Measurements from ENCODE around the gene HUWE1. TPM values are rescaled to one million over a fixed set of nuclear protein-coding genes. Genes with fewer than 3 reads are reported as not detected.

HUWE1 gene
- polyA plus RNA-seq, 2 donors = 30.4 to 34.9 TPM

DNA sequence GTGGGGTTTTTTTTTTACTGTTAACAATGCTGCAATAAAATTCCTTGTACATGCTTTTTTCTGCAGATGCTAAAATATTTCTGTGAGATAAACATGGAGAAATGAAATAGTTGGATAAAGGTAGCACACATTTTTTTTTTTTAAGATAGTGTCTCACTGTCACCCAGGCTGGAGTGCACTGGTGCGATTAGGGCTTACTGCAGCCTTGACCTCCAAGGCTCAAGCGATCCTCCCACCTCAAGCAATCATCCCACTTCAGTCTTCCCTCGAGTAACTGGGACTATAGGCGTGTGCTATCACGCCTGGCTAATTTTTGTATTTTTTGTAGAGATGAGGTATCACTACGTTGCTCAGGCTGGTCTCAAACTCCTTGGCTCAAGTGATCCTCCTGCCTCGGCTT is 1.8 kb upstream of the HUWE1 start:
- Histone ChIP-seq H3K9me3 (ENCODE audit: control insufficient read depth in 2 of 2, insufficient read depth in 1 of 2, low read depth in 1 of 2, low read length in 1 of 2) (peaks cover 0 to 2% of the 10 kb centered on the region in 2 donors), H3K4me1 (ENCODE audit: control insufficient read depth in 2 of 2, insufficient read depth in 2 of 2, low read length in 1 of 2) (no peaks in the 10 kb centered on the region)
- 79 to 81% methylated on average over 7 of the region's 7 CpGs for WGBS, 2 donors

DNA sequence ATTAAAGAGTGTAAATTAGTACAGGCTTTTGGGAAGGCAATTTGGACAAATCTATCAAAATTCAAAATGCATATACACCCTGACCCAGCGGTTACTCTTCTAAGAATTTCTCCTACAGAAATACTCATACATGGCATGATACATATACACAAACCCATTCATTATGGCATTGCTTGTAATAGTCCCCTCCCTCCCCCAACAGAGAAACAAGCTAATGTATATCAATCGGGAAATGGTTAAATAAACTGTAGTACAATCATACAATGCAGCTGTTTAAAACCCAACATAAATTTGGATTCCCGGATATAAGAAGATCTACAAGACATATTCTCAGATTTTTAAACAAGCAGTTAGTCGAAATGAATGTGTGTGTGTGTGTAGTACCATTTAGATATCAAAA is 808 bp downstream of the HUWE1 start:
- Histone ChIP-seq H3K27ac (ENCODE audit: low read depth in 2 of 2, low read length in 1 of 2) (peak overlapping the region; percentile 84 to 91), H3K36me3 (ENCODE audit: control insufficient read depth in 2 of 2, insufficient read depth in 2 of 2, low read length in 1 of 2) (no peaks in the 10 kb centered on the region), H3K4me3 (ENCODE audit: low read depth in 1 of 2, low read length in 2 of 2) (peak overlapping the region; percentile 74 to 88), H3K9me3 (ENCODE audit: control insufficient read depth in 2 of 2, insufficient read depth in 1 of 2, low read depth in 1 of 2, low read length in 1 of 2) (peaks cover 0 to 2% of the 10 kb centered on the region in 2 donors), H3K27me3 (ENCODE audit: control insufficient read depth in 1 of 2, insufficient read depth in 2 of 2, low read length in 2 of 2) (no peaks in the 10 kb centered on the region), H3K4me1 (ENCODE audit: control insufficient read depth in 2 of 2, insufficient read depth in 2 of 2, low read length in 1 of 2) (no peaks in the 10 kb centered on the region)
- 3 to 26% methylated on average over 4 of the region's 4 CpGs for WGBS, 2 donors

More for the DNA sequence above, 1.8 kb upstream of the HUWE1 start:
- no peak overlapping the region for H3K4me3 ChIP-seq (ENCODE audit: low read depth in 1 of 2, low read length in 2 of 2)
- no peaks in the 10 kb centered on the region for H3K36me3 ChIP-seq (ENCODE audit: control insufficient read depth in 2 of 2, insufficient read depth in 2 of 2, low read length in 1 of 2)
- no peak overlapping the region for H3K27ac ChIP-seq (ENCODE audit: low read depth in 2 of 2, low read length in 1 of 2)
- no peaks in the 10 kb centered on the region for H3K27me3 ChIP-seq (ENCODE audit: control insufficient read depth in 1 of 2, insufficient read depth in 2 of 2, low read length in 2 of 2)

DNA sequence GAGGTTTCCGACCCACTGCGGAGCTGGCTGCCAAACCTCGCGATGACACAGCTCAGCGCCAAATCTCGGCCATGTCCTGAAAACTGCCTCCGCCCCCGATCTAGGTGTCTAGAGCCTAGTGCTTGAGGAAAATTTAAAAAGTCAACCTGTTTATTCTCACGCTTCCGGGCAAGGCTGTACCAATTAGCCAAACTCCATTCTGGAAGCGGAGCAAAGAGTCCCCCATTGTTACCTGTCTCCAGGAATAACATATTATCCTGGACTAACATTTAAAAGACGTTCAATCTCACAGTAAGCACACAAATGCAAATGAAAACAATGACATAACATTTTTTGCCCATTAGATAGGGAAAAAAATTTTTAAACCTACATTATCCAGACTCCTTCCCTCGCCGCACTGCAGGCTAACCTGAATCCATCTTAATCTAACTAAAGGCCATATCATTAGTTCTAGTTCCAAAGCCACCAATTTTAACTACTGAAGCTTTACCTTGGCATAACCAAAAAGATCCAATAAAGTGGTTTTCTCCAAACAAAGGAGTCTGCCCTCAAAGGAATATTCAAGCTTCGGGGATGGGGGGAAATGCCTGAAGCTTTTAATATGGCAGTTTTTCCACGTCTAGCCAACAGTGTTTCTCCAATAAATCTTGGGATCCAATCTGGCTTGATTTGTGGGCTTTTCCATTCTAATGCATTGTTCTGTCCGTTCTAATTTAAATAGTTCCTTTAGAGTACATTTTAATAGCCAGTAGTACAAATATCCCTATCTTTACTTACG is 1.9 kb downstream of the HUWE1 start:
- peaks cover 0 to 2% of the 10 kb centered on the region in 2 donors for H3K9me3 ChIP-seq (ENCODE audit: control insufficient read depth in 2 of 2, insufficient read depth in 1 of 2, low read depth in 1 of 2, low read length in 1 of 2)
- 3 to 29% methylated on average over 18 of the region's 18 CpGs for WGBS, 2 donors
- H3K36me3 ChIP-seq (ENCODE audit: control insufficient read depth in 2 of 2, insufficient read depth in 2 of 2, low read length in 1 of 2) = no peaks in the 10 kb centered on the region
- H3K27ac ChIP-seq (ENCODE audit: low read depth in 2 of 2, low read length in 1 of 2) = peak overlapping the region; percentile 34 to 65
- no peaks in the 10 kb centered on the region for H3K27me3 ChIP-seq (ENCODE audit: control insufficient read depth in 1 of 2, insufficient read depth in 2 of 2, low read length in 2 of 2)
- no peaks in the 10 kb centered on the region for H3K4me1 ChIP-seq (ENCODE audit: control insufficient read depth in 2 of 2, insufficient read depth in 2 of 2, low read length in 1 of 2)
- H3K4me3 ChIP-seq (ENCODE audit: low read depth in 1 of 2, low read length in 2 of 2) = peak overlapping the region; percentile 6 to 53

DNA sequence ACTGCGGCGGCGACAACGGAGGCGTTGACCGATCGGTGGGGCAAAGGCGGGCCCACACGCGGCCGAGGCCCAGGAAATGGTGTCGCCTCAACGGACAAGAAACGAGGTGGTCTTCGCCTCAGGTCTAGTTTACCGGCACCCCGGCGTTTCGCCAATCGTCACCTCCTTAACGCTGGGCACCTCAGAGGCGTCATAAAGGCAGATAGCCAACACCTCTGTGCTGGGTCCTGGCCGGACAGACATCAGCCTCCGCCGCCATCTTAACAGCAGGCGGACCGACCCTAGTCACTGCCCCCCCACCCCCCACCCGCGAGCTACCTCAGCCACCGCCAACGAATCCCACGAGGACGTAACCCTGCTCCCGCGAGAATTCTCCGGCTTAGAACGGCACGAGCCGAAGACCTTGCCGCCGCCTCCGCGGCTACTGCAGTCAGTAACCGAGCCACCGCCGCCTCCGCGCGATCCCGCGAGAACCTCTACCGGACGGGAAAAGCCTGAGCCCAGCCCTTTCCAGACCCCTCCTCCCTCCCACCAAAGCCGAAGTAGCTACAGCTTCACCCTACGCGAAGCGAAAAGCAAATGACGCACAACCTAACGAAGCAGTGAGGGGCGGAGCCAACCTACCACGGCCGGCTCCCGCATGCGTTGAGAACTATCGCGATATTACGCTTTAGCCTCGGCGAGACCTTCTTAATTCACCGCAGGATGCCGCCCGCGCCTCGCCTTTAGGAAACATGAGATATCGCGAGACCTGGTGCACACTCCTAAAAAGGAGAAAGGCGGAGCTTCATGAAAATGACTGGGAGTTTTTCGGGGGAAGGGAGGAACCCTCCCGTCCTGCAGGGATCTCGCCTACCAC is 2.7 kb downstream of the HUWE1 start:
- Histone ChIP-seq H3K36me3 (ENCODE audit: control insufficient read depth in 2 of 2, insufficient read depth in 2 of 2, low read length in 1 of 2) (no peaks in the 10 kb centered on the region), H3K4me3 (ENCODE audit: low read depth in 1 of 2, low read length in 2 of 2) (peak overlapping the region; percentile 53 to 75), H3K27ac (ENCODE audit: low read depth in 2 of 2, low read length in 1 of 2) (peak overlapping the region; percentile 88 to 92), H3K9me3 (ENCODE audit: control insufficient read depth in 2 of 2, insufficient read depth in 1 of 2, low read depth in 1 of 2, low read length in 1 of 2) (peaks cover 0 to 2% of the 10 kb centered on the region in 2 donors), H3K27me3 (ENCODE audit: control insufficient read depth in 1 of 2, insufficient read depth in 2 of 2, low read length in 2 of 2) (no peaks in the 10 kb centered on the region), H3K4me1 (ENCODE audit: control insufficient read depth in 2 of 2, insufficient read depth in 2 of 2, low read length in 1 of 2) (no peaks in the 10 kb centered on the region)
- WGBS, 2 donors = 0 to 37% methylated on average over 73 to 80 of the region's 80 CpGs

DNA sequence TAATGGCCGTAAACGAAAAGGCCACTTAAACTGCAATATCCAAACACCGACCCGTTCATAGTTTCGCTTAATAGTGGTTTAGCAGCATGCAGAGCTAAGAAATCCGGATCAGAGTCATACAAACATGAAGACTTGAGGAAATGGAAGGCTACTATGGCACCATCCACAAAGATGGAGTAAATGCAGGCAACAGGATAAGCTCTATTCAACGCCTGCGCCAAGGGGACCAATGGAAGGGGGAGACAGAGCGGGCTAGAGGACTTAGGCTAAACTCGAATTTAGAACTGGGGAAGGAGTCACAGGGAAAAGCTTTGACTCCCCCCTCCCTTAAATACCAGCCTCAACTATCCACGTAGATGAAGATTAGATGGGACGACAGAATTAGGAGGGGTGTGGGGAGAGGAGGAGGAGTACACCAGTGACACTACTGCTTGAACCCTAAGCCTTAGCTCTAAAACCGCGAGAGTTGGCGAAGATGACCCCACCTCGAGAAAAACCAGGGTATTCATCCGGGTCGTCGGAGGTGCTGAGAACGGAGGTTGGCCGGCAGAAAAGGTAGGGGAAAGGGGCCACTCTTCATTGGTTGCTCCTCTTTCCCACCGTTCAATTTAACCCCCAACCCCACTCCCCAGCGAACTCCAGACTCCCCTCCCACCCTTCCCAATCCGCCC is 3.5 kb downstream of the HUWE1 start:
- no peaks in the 10 kb centered on the region for H3K36me3 ChIP-seq (ENCODE audit: control insufficient read depth in 2 of 2, insufficient read depth in 2 of 2, low read length in 1 of 2)
- H3K4me1 ChIP-seq (ENCODE audit: control insufficient read depth in 2 of 2, insufficient read depth in 2 of 2, low read length in 1 of 2) = no peaks in the 10 kb centered on the region
- H3K9me3 ChIP-seq (ENCODE audit: control insufficient read depth in 2 of 2, insufficient read depth in 1 of 2, low read depth in 1 of 2, low read length in 1 of 2) = peaks cover 0 to 2% of the 10 kb centered on the region in 2 donors
- 1 to 29% methylated on average over 24 of the region's 24 CpGs for WGBS, 2 donors
- peak overlapping the region; percentile 53 to 75 for H3K4me3 ChIP-seq (ENCODE audit: low read depth in 1 of 2, low read length in 2 of 2)
- peak overlapping the region; percentile 88 to 92 for H3K27ac ChIP-seq (ENCODE audit: low read depth in 2 of 2, low read length in 1 of 2)
- H3K27me3 ChIP-seq (ENCODE audit: control insufficient read depth in 1 of 2, insufficient read depth in 2 of 2, low read length in 2 of 2) = no peaks in the 10 kb centered on the region

DNA sequence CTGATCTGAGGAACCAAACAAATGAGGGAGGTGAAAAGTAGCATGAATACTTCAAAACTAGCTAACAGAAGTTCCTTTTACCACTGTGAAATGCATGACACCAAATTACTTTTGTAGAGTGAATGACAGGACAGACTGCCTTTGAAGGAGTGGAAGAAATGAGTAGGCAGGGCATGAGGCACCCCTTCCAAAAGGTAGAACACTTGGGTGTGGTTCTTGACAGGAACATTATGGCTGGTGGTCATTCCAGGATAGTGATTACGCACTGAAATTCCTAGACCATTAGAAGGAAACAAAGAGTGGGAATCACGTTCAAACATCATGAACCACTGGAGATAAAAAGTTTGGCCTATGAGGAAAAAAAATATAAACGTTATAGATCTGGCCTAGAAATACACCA is 4.9 kb downstream of the HUWE1 start:
- peaks cover 0 to 2% of the 10 kb centered on the region in 2 donors for H3K9me3 ChIP-seq (ENCODE audit: control insufficient read depth in 2 of 2, insufficient read depth in 1 of 2, low read depth in 1 of 2, low read length in 1 of 2)
- H3K27ac ChIP-seq (ENCODE audit: low read depth in 2 of 2, low read length in 1 of 2) = no peak overlapping the region
- no peak overlapping the region for H3K4me3 ChIP-seq (ENCODE audit: low read depth in 1 of 2, low read length in 2 of 2)
- no peaks in the 10 kb centered on the region for H3K36me3 ChIP-seq (ENCODE audit: control insufficient read depth in 2 of 2, insufficient read depth in 2 of 2, low read length in 1 of 2)
- H3K4me1 ChIP-seq (ENCODE audit: control insufficient read depth in 2 of 2, insufficient read depth in 2 of 2, low read length in 1 of 2) = no peaks in the 10 kb centered on the region
- WGBS, 2 donors = 42 to 58% methylated on average over 3 of the region's 3 CpGs
- no peaks in the 10 kb centered on the region for H3K27me3 ChIP-seq (ENCODE audit: control insufficient read depth in 1 of 2, insufficient read depth in 2 of 2, low read length in 2 of 2)

DNA sequence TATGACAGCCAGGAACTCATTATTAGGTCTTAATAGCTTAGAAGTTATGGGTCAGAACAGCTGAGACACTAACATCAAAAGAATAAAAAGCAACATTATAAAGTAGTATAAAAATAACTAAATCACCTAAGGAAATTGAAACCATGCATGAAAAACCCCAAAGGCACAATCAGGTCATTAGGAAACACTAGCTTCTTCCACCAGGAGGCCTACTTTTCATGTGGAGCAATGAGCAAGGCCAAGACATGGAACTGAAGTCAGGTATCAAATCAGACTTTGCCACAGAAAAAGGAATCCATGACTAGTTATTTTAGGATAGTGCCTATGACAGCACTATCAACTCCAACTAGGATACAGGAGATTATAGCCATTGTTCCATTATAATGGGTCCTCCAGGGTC is 7.9 kb downstream of the HUWE1 start:
- H3K9me3 ChIP-seq (ENCODE audit: control insufficient read depth in 2 of 2, insufficient read depth in 1 of 2, low read depth in 1 of 2, low read length in 1 of 2) = no peaks in the 10 kb centered on the region
- no peak overlapping the region for H3K27ac ChIP-seq (ENCODE audit: low read depth in 2 of 2, low read length in 1 of 2)
- peaks cover 0 to 3% of the 10 kb centered on the region in 2 donors for H3K27me3 ChIP-seq (ENCODE audit: control insufficient read depth in 1 of 2, insufficient read depth in 2 of 2, low read length in 2 of 2)
- no peak overlapping the region for H3K4me3 ChIP-seq (ENCODE audit: low read depth in 1 of 2, low read length in 2 of 2)
- no peaks in the 10 kb centered on the region for H3K4me1 ChIP-seq (ENCODE audit: control insufficient read depth in 2 of 2, insufficient read depth in 2 of 2, low read length in 1 of 2)
- no peaks in the 10 kb centered on the region for H3K36me3 ChIP-seq (ENCODE audit: control insufficient read depth in 2 of 2, insufficient read depth in 2 of 2, low read length in 1 of 2)

DNA sequence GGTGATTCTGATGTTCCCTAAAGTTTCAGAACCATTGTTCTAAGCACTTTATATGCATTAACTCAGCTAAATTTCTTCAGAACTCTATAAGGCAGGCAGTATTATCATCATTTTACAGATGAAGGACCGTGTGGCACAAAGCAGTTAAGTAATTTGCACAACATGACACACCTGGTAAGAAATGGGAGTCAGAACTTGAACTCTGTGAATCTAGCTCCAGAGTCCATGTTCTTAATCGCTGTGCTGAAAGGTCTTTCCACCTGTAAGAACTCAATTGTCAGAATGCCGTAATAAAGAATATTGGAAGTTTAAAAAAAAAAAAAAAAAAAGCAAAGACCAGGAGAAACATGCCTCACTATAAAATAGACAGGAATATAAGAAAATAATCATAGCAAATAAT is 9.2 kb downstream of the HUWE1 start:
- Histone ChIP-seq H3K4me1 (ENCODE audit: control insufficient read depth in 2 of 2, insufficient read depth in 2 of 2, low read length in 1 of 2) (no peaks in the 10 kb centered on the region), H3K27me3 (ENCODE audit: control insufficient read depth in 1 of 2, insufficient read depth in 2 of 2, low read length in 2 of 2) (peaks cover 0 to 3% of the 10 kb centered on the region in 2 donors), H3K27ac (ENCODE audit: low read depth in 2 of 2, low read length in 1 of 2) (no peak overlapping the region), H3K4me3 (ENCODE audit: low read depth in 1 of 2, low read length in 2 of 2) (no peak overlapping the region), H3K36me3 (ENCODE audit: control insufficient read depth in 2 of 2, insufficient read depth in 2 of 2, low read length in 1 of 2) (no peaks in the 10 kb centered on the region), H3K9me3 (ENCODE audit: control insufficient read depth in 2 of 2, insufficient read depth in 1 of 2, low read depth in 1 of 2, low read length in 1 of 2) (no peaks in the 10 kb centered on the region)
- WGBS, 2 donors = 75 to 79% methylated on average over 3 of the region's 3 CpGs

DNA sequence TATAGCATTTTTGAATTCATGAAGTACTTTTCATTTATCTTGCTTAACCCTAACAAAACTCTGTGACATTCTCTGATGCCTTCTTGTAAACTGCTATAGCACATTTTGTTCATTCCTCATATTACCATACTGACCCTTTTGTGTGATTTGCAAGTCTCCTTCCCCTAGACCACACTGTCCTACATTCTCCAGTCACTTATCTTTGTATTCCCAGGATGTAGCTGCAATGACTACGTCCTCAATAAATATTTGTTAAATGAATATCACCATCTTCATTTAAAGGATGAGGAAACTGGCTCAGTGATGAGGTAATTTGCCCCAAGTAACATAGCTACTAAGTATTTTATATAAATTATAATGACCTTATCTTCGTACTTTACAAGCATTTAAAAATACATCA is 11.9 kb downstream of the HUWE1 start:
- Histone ChIP-seq H3K4me1 (ENCODE audit: control insufficient read depth in 2 of 2, insufficient read depth in 2 of 2, low read length in 1 of 2) (no peaks in the 10 kb centered on the region), H3K9me3 (ENCODE audit: control insufficient read depth in 2 of 2, insufficient read depth in 1 of 2, low read depth in 1 of 2, low read length in 1 of 2) (no peaks in the 10 kb centered on the region), H3K36me3 (ENCODE audit: control insufficient read depth in 2 of 2, insufficient read depth in 2 of 2, low read length in 1 of 2) (no peaks in the 10 kb centered on the region), H3K27ac (ENCODE audit: low read depth in 2 of 2, low read length in 1 of 2) (no peak overlapping the region), H3K27me3 (ENCODE audit: control insufficient read depth in 1 of 2, insufficient read depth in 2 of 2, low read length in 2 of 2) (peaks cover 0 to 3% of the 10 kb centered on the region in 2 donors), H3K4me3 (ENCODE audit: low read depth in 1 of 2, low read length in 2 of 2) (no peak overlapping the region)
- WGBS, 2 donors = 69 to 82% methylated on average over 2 of the region's 2 CpGs
